H1 (cell line): ENCODE data around the gene OLA1.

Experiments
- JUN ChIP-seq: IDR thresholded peaks from 2 replicates; pipeline ENCODE4 v1.6.1; 2011; ENCODE audit warnings: low read depth, mild to moderate bottlenecking, improper control_type of control experiment, low read length
- TBP ChIP-seq: IDR thresholded peaks from 2 replicates; pipeline ENCODE4 v1.6.1; 2011; ENCODE audit warnings: low read depth, low read length, improper control_type of control experiment
- TF ChIP-seq, protein P1 (sequence below), 3 experiments: IDR thresholded peaks; 1 replicate in 2 of 3; 2 replicates in 1 of 3; pipeline versions ENCODE4 v1.5.1 to v1.6.1; 2011; ENCODE audit warnings: low read length in 3 of 3, mild to moderate bottlenecking in 3 of 3, inconsistent platforms in 2 of 3, low read depth in 1 of 3, moderate library complexity in 1 of 3; ENCODE audit not compliant: insufficient read depth in 1 of 3; ENCODE audit errors: control extremely low read depth in 1 of 3

DNA sequence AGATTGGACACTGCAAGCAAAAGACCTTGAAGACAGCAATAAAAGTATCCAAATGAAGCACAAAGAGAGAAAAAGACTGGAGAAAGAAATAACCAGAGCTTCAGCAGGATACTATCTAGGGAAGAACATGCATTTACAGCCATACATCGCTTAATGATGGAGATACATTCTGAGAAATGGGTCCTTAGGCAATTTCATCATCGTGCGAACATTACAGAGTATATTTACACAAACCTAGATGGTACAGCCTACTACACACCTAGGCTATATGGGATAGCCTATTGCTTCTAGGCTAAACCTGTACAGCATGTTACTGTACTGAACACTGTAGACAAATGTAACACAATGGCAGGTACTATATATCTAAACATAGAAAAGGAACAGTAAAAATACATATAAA lies 11.9 kb downstream of the OLA1 start:
- TF ChIP-seq JUN (no peak), TBP (no peak)
- TF ChIP-seq, protein P1, sequence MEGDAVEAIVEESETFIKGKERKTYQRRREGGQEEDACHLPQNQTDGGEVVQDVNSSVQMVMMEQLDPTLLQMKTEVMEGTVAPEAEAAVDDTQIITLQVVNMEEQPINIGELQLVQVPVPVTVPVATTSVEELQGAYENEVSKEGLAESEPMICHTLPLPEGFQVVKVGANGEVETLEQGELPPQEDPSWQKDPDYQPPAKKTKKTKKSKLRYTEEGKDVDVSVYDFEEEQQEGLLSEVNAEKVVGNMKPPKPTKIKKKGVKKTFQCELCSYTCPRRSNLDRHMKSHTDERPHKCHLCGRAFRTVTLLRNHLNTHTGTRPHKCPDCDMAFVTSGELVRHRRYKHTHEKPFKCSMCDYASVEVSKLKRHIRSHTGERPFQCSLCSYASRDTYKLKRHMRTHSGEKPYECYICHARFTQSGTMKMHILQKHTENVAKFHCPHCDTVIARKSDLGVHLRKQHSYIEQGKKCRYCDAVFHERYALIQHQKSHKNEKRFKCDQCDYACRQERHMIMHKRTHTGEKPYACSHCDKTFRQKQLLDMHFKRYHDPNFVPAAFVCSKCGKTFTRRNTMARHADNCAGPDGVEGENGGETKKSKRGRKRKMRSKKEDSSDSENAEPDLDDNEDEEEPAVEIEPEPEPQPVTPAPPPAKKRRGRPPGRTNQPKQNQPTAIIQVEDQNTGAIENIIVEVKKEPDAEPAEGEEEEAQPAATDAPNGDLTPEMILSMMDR (IDR thresholded peaks at IDR 0.05; ENCODE audit: control extremely low read depth in 1 of 3, insufficient read depth in 1 of 3, low read depth in 1 of 3, low read length in 3 of 3): no peak
